SK-N-SH (cell line): ENCODE results near the gene KRTAP9-4.

ENCODE experiments used
- CHD2 ChIP-seq: fragments of 150-350 bp; IDR thresholded peaks from 2 replicates; pipeline ENCODE4 v1.6.1; 2018; ENCODE audit warnings: low read length; ENCODE audit not compliant: partially characterized antibody
- TEAD4 ChIP-seq: IDR thresholded peaks from 2 replicates; pipeline ENCODE4 v1.4.0; 2012; ENCODE audit warnings: mild to moderate bottlenecking, borderline replicate concordance; ENCODE audit not compliant: insufficient read depth
- TF ChIP-seq, protein P1 (sequence below): fragments of 200-600 bp; sonication (generic); IDR thresholded peaks from 2 replicates; pipeline ENCODE4 v1.6.1; 2017; ENCODE audit warnings: antibody characterized with exemption, mild to moderate bottlenecking, moderate library complexity

- TF ChIP-seq, protein P1, sequence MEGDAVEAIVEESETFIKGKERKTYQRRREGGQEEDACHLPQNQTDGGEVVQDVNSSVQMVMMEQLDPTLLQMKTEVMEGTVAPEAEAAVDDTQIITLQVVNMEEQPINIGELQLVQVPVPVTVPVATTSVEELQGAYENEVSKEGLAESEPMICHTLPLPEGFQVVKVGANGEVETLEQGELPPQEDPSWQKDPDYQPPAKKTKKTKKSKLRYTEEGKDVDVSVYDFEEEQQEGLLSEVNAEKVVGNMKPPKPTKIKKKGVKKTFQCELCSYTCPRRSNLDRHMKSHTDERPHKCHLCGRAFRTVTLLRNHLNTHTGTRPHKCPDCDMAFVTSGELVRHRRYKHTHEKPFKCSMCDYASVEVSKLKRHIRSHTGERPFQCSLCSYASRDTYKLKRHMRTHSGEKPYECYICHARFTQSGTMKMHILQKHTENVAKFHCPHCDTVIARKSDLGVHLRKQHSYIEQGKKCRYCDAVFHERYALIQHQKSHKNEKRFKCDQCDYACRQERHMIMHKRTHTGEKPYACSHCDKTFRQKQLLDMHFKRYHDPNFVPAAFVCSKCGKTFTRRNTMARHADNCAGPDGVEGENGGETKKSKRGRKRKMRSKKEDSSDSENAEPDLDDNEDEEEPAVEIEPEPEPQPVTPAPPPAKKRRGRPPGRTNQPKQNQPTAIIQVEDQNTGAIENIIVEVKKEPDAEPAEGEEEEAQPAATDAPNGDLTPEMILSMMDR: no peak
- TF ChIP-seq TEAD4 (no peak), CHD2 (no peak)
Observed at GRCh38 chr17:41215681-41216080, 33.8 kb upstream of the KRTAP9-4 start.
